ENCODE measurements around the gene PGAP2. TPM values are rescaled to one million over a fixed set of nuclear protein-coding genes. Genes with fewer than 3 reads are reported as not detected.

Gene PGAP2
- total RNA-seq, 1 experiment from 2014 or later: 30.5 TPM

- intact Hi-C loops (cut with micrococcal nuclease): no loop called here
Measured at GRCh38 chr11:3816673-3817072, 8.3 kb downstream of the PGAP2 start.

More at GRCh38 chr11:3816673-3817072, 8.3 kb downstream of the PGAP2 start:
- ChIA-PET POLR2A (no interaction called here), CTCF (no interaction called here), RAD21 (ENCODE audit: low non-redundant PET in 1 of 2, low total read pairs in 2 of 2, uncharacterized antibody in 2 of 2, unreplicated experiment in 2 of 2) (no interaction called here)
- no peaks in the 10 kb centered on the region for H3K9me3 ChIP-seq (ENCODE audit: control insufficient read depth in 1 of 2, insufficient read depth in 1 of 2, low read depth in 1 of 2, low read length in 2 of 2)
- no peaks in the 10 kb centered on the region for H4K20me1 ChIP-seq (ENCODE audit: insufficient read depth)
- H3K4me1 ChIP-seq (ENCODE audit: control insufficient read depth in 1 of 2, insufficient read depth in 2 of 2, low read length in 2 of 2): peaks cover 2 to 8% of the 10 kb centered on the region in 2 experiments; a peak in 1 of 4 replicates
- no peaks in the 10 kb centered on the region for H3K36me3 ChIP-seq (ENCODE audit: control insufficient read depth in 1 of 2, insufficient read depth in 2 of 2, low read length in 2 of 2)
- H3K27ac ChIP-seq (ENCODE audit: low read depth, low read length): no peak overlapping the region
- H3K9ac ChIP-seq (ENCODE audit: low read length): no peak overlapping the region
- no TSS peak for BruUV-seq (replicated peaks)
- peak overlapping the region; percentile 15; the same call in 1 of the 2 replicates for H3K4me2 ChIP-seq (ENCODE audit: low read length)
- H3K4me3 ChIP-seq (replicated peaks in 1 of 2; ENCODE audit: low read depth in 1 of 2, low read length in 2 of 2): no peak overlapping the region
- no peak for DNase-seq (ENCODE audit: low read depth, low spot score)
- TF ChIP-seq FOSL1 (IDR thresholded peaks at IDR 0.05; ENCODE audit: low read depth): no peak
- TF ChIP-seq ZNF274 (IDR thresholded peaks at IDR 0.05; ENCODE audit: low read depth, low read length): no peak
- TF ChIP-seq TCF7L2 (IDR thresholded peaks at IDR 0.05; ENCODE audit: borderline replicate concordance, extremely low read depth, insufficient read depth, insufficient read length): no peak
- no peak for TF ChIP-seq MAX (IDR thresholded peaks at IDR 0.05)
- no peak for TF ChIP-seq CEBPB (IDR thresholded peaks at IDR 0.05; ENCODE audit: low read depth)
- no peak for TF ChIP-seq CTCF (IDR thresholded peaks at IDR 0.05 in 2 of 3, conservative IDR thresholded peaks at IDR 0.05 in 1 of 3; ENCODE audit: borderline replicate concordance in 1 of 3, insufficient read depth in 1 of 3, low read depth in 2 of 3, low read length in 2 of 3)
- no peak for TF ChIP-seq EZH2 (IDR thresholded peaks at IDR 0.05)
- TF ChIP-seq CBX3 (IDR thresholded peaks at IDR 0.05; ENCODE audit: low read depth): no peak
- no peak for TF ChIP-seq SRF (IDR thresholded peaks at IDR 0.05; ENCODE audit: low read depth)
- no peak for TF ChIP-seq EZH2phosphoT487 (IDR thresholded peaks at IDR 0.05; ENCODE audit: borderline replicate concordance)
- TF ChIP-seq POLR2A (IDR thresholded peaks at IDR 0.05; ENCODE audit: borderline replicate concordance, extremely low read depth, insufficient read depth, insufficient read length): no peak
- TF ChIP-seq EGR1 (IDR thresholded peaks at IDR 0.05; ENCODE audit: low read depth): no peak
- no peak for TF ChIP-seq ZFX (IDR thresholded peaks at IDR 0.05)
- TF ChIP-seq ZBTB33 (IDR thresholded peaks at IDR 0.05; ENCODE audit: extremely low read depth, insufficient replicate concordance, low read length): no peak
- no peak for TF ChIP-seq JUND (IDR thresholded peaks at IDR 0.05)
- no peak for TF ChIP-seq REST (IDR thresholded peaks at IDR 0.05; ENCODE audit: low read depth)
- no peak for TF ChIP-seq ATF3 (IDR thresholded peaks at IDR 0.05)
- no peak for TF ChIP-seq RAD21 (IDR thresholded peaks at IDR 0.05; ENCODE audit: low read depth)
- TF ChIP-seq POLR2AphosphoS5 (IDR thresholded peaks at IDR 0.05; ENCODE audit: low read depth, low read length): no peak
- no peak for TF ChIP-seq ELF1 (IDR thresholded peaks at IDR 0.05; ENCODE audit: borderline replicate concordance, low read depth)
- H2AFZ ChIP-seq (ENCODE audit: low read depth, low read length, poor library complexity, severe bottlenecking): no peak overlapping the region
- no peak; the same call in 1 of the 2 replicates for ATAC-seq
- H3K79me2 ChIP-seq (ENCODE audit: insufficient read depth, low read length): no peaks in the 10 kb centered on the region
- H3K9me2 ChIP-seq (ENCODE audit: insufficient read depth): no peaks in the 10 kb centered on the region
- no peaks in the 10 kb centered on the region for H3K27me3 ChIP-seq (ENCODE audit: insufficient read depth, low read length)

Measured in HCT116 (cell line).